HepG2 (cell line): ENCODE data around the gene TOMM22. TPM values are rescaled to one million over a fixed set of nuclear protein-coding genes. Genes with fewer than 3 reads are reported as not detected.

ENCODE experiments used
- AHDC1 ChIP-seq: sonication (generic); formaldehyde crosslinking; IDR thresholded peaks from 2 replicates; pipeline ENCODE4 v1.5.1; 2020; ENCODE audit warnings: mild to moderate bottlenecking, missing genetic modification reagents, borderline replicate concordance
- CREBL2 ChIP-seq: sonication (generic); formaldehyde crosslinking; IDR thresholded peaks from 2 replicates; pipeline ENCODE4 v1.8.1; 2023; ENCODE audit warnings: missing genetic modification reagents, mild to moderate bottlenecking, borderline replicate concordance
- DDIT3 ChIP-seq: sonication (generic); formaldehyde crosslinking; IDR thresholded peaks from 2 replicates; pipeline ENCODE4 v1.4.0; 2020; ENCODE audit warnings: mild to moderate bottlenecking, missing genetic modification reagents
- FLYWCH1 ChIP-seq: sonication (generic); formaldehyde crosslinking; IDR thresholded peaks from 2 replicates; pipeline ENCODE4 v1.8.1; 2023; ENCODE audit warnings: mild to moderate bottlenecking, missing genetic modification reagents
- GRHL1 ChIP-seq: sonication (generic); formaldehyde crosslinking; conservative IDR thresholded peaks from 2 replicates; pipeline ENCODE4 v1.8.0; 2022; ENCODE audit warnings: missing genetic modification reagents
- POLR2AphosphoS5 ChIP-seq: IDR thresholded peaks from 2 replicates; pipeline ENCODE4 v1.6.1; 2012; ENCODE audit warnings: low read depth, low read length
- SRF ChIP-seq: IDR thresholded peaks from 2 replicates; pipeline ENCODE4 v1.6.1; 2011; ENCODE audit warnings: mild to moderate bottlenecking, low read depth, low read length, moderate library complexity
- ZNF101 ChIP-seq: sonication (generic); formaldehyde crosslinking; IDR thresholded peaks from 2 replicates; pipeline ENCODE4 v1.4.0; 2020; ENCODE audit warnings: mild to moderate bottlenecking, low read depth, missing genetic modification reagents, borderline replicate concordance
- ZNF746 ChIP-seq: sonication (generic); formaldehyde crosslinking; IDR thresholded peaks from 2 replicates; pipeline ENCODE4 v1.8.0; 2022; ENCODE audit warnings: mild to moderate bottlenecking, missing genetic modification reagents
- polyA plus RNA-seq, 8 experiments: library from polyadenylated mRNA; depleted of rRNA in 3 of 8; stranded (reverse) in 7 of 8; unstranded in 1 of 8; fragments of >200 nt; fragmentation: Illumina TruSeq in 4 of 8; extraction: Trizol in 4 of 8; gene quantifications; 2 replicates each; pipeline versions ENCODE4 v1.2.1 to v1.2.3, GENCODE V29; 2011 to 2016; ENCODE audit warnings: low read depth in 4 of 8, missing spikeins in 1 of 8, mixed read lengths in 1 of 8; ENCODE audit not compliant: insufficient read depth in 1 of 8
- total RNA-seq, 5 experiments: library from RNA; depleted of rRNA; stranded (reverse); fragments of >200 nt; fragmentation: Illumina TruSeq; extraction: Trizol; gene quantifications; 2 replicates each; pipeline ENCODE4 v1.2.3, GENCODE V29; 2016; ENCODE audit warnings: low read depth in 1 of 5
- TF ChIP-seq, protein P1 (sequence below): sonication (generic); formaldehyde crosslinking; IDR thresholded peaks from 2 replicates; pipeline ENCODE4 v1.4.0; 2020; ENCODE audit warnings: missing genetic modification reagents
- TF ChIP-seq, protein P2 (sequence below): sonication (generic); formaldehyde crosslinking; IDR thresholded peaks from 2 replicates; pipeline ENCODE4 v1.8.1; 2023; ENCODE audit warnings: missing genetic modification reagents, inconsistent platforms, borderline replicate concordance

TOMM22 gene
- total and polyA plus RNA-seq, 2 of the 13 experiments (the other 11 are each of a cell fraction or from before 2014, with no cell fraction given) = 46.9 to 118 TPM

- TF ChIP-seq POLR2AphosphoS5 (no peak), CREBL2 (CRISPR knock-in tag) (no peak), ZNF101 (CRISPR knock-in tag) (no peak), DDIT3 (CRISPR knock-in tag) (no peak), FLYWCH1 (CRISPR knock-in tag) (no peak), SRF (peak; percentile 69; the same call in 1 of the 2 replicates), GRHL1 (CRISPR knock-in tag) (no peak), AHDC1 (CRISPR knock-in tag) (no peak), ZNF746 (CRISPR knock-in tag) (no peak)
- TF ChIP-seq, protein P1, sequence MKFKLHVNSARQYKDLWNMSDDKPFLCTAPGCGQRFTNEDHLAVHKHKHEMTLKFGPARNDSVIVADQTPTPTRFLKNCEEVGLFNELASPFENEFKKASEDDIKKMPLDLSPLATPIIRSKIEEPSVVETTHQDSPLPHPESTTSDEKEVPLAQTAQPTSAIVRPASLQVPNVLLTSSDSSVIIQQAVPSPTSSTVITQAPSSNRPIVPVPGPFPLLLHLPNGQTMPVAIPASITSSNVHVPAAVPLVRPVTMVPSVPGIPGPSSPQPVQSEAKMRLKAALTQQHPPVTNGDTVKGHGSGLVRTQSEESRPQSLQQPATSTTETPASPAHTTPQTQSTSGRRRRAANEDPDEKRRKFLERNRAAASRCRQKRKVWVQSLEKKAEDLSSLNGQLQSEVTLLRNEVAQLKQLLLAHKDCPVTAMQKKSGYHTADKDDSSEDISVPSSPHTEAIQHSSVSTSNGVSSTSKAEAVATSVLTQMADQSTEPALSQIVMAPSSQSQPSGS (CRISPR knock-in tag) = no peak
- TF ChIP-seq, protein P2, sequence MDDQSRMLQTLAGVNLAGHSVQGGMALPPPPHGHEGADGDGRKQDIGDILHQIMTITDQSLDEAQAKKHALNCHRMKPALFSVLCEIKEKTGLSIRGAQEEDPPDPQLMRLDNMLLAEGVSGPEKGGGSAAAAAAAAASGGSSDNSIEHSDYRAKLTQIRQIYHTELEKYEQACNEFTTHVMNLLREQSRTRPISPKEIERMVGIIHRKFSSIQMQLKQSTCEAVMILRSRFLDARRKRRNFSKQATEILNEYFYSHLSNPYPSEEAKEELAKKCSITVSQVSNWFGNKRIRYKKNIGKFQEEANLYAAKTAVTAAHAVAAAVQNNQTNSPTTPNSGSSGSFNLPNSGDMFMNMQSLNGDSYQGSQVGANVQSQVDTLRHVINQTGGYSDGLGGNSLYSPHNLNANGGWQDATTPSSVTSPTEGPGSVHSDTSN (CRISPR knock-in tag) = no peak
Measured at GRCh38 chr22:38728871-38729796, 47.4 kb downstream of the TOMM22 start (continued).
